GM21515 (cell line): ENCODE results near the gene TSPEAR.
"Not testable (repeated sequence)": the region's sequence is repeated elsewhere in the genome, so short reads cannot be mapped to it uniquely, and the experiment has no call there.

Experiments
- ATAC-seq: cut with Tn5 transposase; IDR thresholded peaks from one replicate; pipeline ENCODE4 v1.9.1; 2021; ENCODE audit not compliant: unreplicated experiment

TSPEAR gene

GRCh38 chr21:44575307-44576024 is 135.9 kb downstream of the TSPEAR start:
- ATAC-seq: no peak

- no peak for ATAC-seq
Observed at GRCh38 chr21:44574457-44575306, 136.7 kb downstream of the TSPEAR start.

DNA sequence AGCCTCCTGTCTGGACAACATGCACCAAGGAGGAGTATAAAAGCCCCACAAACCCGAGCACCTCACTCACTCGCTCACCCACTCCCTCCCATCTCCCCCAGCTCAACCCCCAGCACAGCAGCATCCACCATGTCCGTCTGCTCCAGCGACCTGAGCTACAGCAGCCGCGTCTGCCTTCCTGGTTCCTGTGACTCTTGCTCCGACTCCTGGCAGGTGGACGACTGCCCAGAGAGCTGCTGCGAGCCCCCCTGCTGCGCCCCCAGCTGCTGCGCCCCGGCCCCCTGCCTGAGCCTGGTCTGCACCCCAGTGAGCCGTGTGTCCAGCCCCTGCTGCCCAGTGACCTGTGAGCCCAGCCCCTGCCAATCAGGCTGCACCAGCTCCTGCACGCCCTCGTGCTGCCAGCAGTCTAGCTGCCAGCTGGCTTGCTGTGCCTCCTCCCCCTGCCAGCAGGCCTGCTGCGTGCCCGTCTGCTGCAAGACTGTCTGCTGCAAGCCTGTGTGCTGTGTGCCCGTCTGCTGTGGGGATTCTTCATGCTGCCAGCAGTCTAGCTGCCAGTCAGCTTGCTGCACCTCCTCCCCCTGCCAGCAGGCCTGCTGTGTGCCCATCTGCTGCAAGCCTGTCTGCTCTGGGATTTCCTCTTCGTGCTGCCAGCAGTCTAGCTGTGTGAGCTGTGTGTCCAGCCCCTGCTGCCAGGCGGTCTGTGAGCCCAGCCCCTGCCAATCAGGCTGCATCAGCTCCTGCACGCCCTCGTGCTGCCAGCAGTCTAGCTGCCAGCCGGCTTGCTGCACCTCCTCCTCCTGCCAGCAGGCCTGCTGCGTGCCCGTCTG is 137.5 kb downstream of the TSPEAR start, which contains the start of gene KRTAP10-4:
Gene KRTAP10-4 (plus strand): TSS at position 100 of the 827 bp plus-strand sequence. CDS start 30 bp downstream, at position 130.
- not testable (repeated sequence) for ATAC-seq

GRCh38 chr21:44572959-44573583 is 138.3 kb downstream of the TSPEAR start:
- no peak for ATAC-seq

DNA sequence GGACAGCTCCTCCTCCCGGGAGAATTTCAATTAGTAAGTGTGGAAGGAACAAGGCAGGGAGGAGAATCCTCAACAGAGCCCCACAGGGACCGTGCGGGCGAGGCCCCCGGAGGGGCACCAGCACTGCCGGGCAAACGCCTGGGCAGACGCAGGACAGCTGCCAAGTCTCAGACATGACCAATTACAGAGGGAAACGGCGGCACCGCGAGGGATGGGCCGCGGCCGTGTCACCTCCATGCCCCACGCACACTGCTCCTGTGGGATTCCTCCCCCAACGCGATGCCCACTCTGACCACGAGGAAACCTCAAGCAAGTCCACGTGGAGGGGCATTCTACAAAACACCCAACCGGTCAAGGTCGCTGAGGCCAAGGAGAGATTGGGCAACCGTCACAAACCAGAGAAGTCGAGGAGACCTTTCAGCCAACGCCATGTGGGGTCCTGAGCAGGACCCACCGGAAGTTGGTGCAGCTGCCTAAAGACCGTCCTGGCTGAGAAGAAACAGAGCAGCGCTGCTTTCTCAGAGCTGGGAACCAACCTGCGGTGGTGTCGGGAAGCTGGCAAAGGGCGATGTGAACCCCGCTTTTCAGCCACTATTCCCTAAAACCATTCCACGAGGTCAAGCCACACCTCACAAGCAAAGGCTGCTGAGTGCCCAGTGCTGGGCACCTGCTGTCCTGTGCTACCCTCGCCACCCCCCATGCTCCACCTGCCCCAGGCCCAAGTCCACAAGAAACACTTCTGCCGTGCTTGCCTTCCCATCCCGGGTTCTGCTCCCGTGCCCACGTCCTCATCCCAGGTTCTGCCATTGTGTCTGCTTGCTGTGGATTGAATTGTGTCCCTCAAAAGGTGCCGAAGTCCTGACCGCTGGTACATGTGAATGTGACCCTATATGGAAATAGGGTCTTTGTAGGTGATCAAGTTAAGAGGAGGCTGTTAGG is 139.3 kb downstream of the TSPEAR start:
- ATAC-seq: no peak

DNA sequence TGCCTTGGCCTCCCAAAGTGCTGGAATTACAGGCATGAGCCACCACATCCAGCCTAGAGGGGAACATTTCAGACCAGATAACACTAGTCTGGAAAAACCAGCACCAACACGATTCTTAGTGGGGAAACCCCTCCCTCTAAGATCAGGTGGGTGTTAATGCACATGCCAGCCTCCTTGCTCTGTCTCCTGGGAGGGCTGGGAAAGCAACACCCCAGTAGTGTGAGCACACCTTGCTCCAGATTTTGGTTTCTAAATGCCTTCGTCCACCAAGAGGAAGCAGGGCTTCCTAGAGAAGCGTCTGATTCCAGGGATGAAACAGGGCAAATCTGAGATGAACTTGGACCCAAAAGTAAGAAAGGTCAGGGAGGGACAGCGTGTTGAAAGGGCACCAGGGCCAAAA is 140.1 kb downstream of the TSPEAR start:
- ATAC-seq: no peak

GRCh38 chr21:44569861-44570517 is 141.4 kb downstream of the TSPEAR start:
- ATAC-seq: no peak

DNA sequence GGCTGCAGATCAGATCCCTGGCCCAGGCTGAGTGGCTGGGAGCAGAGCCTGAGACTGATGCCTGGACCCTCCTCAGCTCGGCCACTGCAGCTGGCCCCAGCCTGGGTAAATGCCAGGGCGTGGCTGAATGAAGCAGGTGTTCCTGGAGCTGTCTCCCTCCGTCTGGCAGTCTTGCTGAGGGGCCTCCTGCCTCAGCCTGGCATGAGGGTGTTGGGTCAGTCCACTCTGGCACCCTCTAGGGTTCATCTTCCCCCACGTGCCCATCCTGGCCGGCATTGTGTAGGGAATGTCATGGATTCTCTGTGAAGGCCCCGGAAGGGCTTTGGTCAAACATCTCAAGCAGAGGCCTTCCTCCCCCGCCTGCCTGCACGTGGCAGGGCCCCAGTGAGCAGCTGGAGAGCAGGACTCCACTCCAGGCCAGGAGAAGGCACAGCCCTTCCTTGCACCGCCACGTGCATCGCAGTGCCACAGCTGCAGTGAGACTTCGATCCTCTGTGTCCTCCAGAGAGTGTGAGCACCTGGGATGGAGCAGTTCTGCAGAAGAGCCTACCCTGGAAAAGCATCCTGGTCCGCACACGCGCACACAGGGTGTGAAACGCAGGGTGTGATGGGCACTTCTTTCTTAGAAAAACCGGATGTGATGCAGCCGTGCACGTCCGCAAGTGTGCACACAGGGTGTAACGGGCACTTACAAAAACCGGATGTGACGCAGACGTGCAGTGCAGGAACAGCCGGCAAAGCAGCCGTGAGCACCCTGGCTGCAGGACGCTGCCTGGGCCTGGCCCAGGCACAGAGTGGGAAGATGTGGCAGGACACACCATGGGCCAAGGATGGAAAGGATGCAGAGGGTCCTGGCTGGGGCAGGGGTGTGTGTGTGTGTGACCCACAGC is 142.5 kb downstream of the TSPEAR start:
- ATAC-seq: no peak

- ATAC-seq: no peak
Observed at GRCh38 chr21:44568261-44568660, 143.1 kb downstream of the TSPEAR start.

DNA sequence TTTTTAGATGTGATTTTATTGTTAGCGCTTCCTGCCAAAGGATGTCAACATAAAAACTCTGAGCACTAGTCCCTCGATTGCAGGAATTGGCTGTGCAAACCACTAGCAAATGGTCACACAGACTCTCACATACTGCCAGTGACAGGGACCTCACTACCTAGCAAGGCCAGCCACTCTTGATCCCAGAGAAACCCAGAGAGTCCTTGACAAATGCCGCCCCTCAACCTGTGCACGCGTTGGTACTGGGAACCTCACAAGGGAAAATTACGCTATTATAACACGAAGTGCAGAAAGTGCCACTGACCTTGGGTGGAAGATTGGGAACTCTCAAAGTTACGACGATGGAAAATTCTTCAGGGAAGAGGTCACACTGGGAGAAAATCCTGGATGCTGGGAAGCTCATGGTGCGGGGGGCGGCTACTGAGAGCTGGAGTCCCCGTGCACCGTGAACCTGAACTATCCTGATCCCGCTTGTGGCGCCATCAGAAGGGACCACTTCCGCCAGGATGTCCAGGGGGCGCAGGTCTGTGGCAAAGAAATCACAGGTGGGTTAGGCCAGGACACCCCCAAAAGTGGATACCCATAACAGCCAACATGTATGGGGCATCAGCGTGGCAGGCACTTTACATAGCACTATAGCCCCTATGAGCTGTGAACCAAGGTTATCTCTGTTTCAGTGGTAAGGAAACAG is 143.7 kb downstream of the TSPEAR start:
- no peak for ATAC-seq

DNA sequence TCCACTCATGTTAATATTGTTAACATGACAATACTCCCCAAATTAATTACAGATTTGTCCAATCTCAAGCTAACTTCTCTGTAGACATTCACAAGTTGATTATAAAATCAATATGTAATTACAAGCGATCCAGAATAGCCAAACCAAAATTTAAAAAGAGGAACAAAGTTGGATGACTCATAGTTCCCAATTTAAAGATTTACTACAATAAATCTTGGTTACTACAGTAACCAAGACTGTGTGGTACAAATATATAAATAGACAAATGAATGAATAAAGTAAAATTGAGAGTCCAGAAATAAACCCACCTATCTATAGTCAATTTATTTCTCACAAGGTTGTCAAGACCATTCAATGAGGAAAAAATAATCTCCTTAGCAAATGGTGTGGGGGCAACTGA is 145.0 kb downstream of the TSPEAR start:
- no peak for ATAC-seq

DNA sequence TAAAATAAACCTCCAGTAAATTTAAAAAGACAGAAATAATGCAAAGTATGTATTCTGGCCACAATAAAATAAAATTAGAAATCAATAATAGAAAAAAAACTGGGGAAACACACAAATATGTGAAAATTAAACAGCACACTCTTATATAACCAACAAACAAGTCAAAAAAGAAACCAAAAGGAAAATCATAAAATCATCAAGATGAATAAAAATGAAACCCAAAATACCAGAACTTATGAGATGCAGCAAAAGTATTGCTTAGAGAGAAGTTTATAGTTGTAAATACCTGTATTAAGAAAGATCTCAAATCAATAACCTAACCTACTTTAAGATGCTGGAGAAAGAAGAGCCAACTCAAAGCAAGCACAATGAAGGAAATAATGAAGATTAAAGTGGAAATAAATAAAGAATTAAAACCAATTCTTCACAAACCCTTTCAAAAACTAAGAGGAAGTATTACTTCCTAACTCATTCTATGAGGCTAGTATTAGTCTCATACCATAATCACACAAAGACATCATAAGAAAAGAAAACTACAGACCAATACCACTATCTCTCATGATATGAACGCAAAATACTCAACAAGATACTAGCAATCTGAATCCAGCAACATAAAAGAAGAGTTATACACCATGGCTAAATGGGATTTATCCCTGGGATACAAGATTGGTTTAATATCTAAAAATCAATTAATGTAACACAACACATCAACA is 146.3 kb downstream of the TSPEAR start:
- ATAC-seq: no peak

DNA sequence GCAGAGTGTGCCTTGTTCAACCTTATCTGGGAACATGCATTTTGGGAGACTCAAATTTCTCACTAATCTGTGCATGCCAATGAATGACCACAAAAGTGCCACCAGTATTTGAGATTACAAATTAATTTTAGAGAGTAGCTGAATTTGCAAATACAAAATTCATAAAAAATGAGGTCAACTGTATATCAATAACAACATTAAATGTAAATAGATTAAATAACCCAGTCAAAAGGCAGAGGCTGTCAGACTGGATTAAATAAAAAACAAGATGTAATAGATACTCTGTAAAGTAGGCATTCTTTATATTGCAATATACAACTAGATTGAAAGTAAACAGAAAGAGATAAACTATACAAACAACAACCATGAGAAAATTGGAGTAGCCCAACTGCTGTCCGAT is 147.3 kb downstream of the TSPEAR start:
- no peak for ATAC-seq

DNA sequence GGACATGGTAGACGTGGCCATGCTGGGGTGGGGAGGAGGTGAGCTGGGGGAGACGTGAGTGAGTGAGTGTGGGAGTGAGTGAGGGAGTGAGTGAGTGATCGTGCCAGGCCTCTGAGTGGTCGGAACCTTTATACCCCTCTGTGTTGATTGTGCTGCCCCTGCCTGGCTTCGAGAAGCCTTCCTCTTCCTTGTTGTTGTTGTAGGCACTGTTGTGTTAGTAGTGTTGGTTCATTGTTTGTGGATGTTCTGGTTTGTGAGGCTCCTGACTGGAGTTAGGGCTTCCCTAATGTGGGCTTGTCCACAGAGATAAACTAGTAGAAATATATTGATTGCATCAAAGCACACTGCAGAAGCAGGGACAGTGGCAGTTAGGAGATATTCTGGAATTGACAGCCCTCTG is 152.7 kb downstream of the TSPEAR start, which contains the start of gene KRTAP10-3:
Gene KRTAP10-3 (minus strand): TSS at position 101 of the 400 bp plus-strand sequence. CDS start 80 bp downstream, at position 21.
- no peak for ATAC-seq

DNA sequence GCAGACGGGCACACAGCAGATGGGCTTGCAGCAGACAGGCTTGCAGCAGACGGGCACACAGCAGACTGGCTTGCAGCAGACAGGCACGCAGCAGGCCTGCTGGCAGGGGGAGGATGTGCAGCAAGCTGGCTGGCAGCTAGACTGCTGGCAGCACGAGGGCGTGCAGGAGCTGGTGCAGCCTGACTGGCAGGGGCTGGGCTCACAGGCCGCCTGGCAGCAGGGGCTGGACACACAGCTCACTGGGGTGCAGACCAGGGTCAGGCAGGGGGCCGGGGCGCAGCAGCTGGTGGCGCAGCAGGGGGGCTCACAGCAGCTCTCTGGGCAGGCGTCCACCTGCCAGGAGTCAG is 153.1 kb downstream of the TSPEAR start:
- ATAC-seq: not testable (repeated sequence)

DNA sequence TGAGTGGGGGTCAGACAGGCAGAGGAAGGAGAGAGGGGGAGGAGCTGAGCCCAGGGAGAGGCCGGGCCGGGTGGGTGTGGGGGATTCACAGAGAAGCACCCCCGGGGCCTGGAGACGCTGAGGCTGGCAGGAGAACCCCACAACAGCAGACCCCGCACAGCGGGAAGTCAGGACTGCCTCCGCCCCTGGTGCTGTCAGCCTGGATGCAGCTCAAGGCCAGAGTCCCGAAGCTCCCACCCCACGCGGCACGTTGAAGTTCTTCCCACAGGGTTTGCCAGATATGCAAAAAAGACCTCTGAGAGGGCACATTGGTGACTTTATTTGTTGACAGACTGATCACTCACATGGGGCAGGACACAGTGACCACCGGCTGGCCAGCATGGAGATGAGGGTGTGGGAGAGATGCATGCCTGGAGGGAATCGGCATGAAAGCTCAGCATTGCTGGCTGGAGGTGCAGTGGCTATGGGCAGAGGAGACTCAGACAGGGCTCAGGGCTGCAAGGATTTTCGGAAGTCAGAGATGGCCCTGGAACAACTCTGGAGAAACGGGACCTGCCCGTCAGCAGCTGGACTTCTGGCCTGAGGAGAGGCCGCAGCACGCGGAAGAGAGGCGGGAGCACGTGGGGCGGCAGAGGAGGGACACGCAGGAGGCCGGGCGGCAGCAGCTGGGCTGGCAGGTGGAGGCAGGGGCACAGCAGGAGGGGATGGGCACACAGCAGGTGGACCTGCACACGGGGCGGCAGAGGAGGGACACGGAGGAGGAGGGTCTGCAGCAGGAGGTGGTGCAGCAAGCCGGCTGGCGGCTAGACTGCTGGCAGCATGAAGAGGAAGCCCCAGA is 153.7 kb downstream of the TSPEAR start:
- ATAC-seq: no peak
